Suprapubic skin (tissue), 3 donors: ENCODE measurements around the gene MAD2L2.

Experiments
- POLR2A ChIP-seq, 2 donors: fragments of 450-650 bp; IDR thresholded peaks; one replicate each; pipeline ENCODE4 v1.6.1; 2017; ENCODE audit warnings: antibody characterized with exemption in 2 of 2, mild to moderate bottlenecking in 2 of 2, moderate library complexity in 2 of 2
- TF ChIP-seq, protein P1 (sequence below), 2 donors: fragments of 200-600 bp in 1 of 2; fragments of 450-650 bp in 1 of 2; sonication (generic) in 1 of 2; IDR thresholded peaks; one replicate each; pipeline ENCODE4 v1.5.1; 2016 to 2019; ENCODE audit warnings: antibody characterized with exemption in 2 of 2, mild to moderate bottlenecking in 1 of 2, moderate library complexity in 1 of 2

DNA sequence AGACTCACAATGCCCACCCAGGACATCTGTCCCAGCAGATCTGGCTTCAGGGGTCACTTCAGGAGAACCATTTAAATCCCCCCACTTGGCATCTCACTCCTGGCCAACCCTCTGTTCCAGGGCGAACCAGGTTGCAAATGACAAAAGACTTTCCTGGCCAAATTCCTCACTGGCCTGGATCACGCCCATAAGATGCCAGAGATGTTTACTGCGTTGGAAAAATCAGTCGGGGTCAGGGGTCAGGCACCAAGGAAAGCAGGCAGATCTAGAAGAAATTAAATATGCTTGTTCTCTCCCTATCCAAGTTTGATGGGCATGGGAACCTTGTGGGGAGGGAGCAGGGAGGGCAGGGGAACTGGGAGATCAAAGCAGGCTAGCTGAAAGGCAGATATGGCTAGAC lies 40.4 kb upstream of the MAD2L2 start:
- TF ChIP-seq, protein P1, sequence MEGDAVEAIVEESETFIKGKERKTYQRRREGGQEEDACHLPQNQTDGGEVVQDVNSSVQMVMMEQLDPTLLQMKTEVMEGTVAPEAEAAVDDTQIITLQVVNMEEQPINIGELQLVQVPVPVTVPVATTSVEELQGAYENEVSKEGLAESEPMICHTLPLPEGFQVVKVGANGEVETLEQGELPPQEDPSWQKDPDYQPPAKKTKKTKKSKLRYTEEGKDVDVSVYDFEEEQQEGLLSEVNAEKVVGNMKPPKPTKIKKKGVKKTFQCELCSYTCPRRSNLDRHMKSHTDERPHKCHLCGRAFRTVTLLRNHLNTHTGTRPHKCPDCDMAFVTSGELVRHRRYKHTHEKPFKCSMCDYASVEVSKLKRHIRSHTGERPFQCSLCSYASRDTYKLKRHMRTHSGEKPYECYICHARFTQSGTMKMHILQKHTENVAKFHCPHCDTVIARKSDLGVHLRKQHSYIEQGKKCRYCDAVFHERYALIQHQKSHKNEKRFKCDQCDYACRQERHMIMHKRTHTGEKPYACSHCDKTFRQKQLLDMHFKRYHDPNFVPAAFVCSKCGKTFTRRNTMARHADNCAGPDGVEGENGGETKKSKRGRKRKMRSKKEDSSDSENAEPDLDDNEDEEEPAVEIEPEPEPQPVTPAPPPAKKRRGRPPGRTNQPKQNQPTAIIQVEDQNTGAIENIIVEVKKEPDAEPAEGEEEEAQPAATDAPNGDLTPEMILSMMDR (IDR thresholded peaks at IDR 0.05), result no peak
- TF ChIP-seq POLR2A (IDR thresholded peaks at IDR 0.05), result no peak
